Measurements from ENCODE around the gene MARCHF5. TPM values are rescaled to one million over a fixed set of nuclear protein-coding genes. Genes with fewer than 3 reads are reported as not detected.
"Not testable (repeated sequence)": the region's sequence is repeated elsewhere in the genome, so short reads cannot be mapped to it uniquely, and the experiment has no call there.

Gene MARCHF5
- total RNA-seq, 1 donor from 2014 or later, result 7.6 TPM

DNA sequence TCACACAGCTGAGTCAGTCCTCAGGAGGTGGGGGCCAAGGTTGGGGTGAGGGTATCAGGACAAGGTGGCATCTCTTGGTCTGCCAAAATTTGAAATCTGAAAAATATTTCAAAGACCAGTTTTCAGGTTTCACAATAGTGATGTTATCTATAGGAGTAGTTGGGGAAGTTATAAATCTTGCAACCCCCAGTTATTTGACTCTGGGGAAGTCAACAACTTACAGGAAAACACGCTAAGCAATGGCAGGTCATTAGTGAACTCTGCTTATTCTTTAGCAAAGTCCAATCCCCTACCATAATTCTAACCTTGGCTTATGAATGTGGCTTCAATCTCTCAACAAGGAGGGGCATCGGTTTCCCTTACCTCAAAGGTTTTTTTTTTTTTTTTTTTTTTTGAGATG is 94.9 kb downstream of the MARCHF5 start:
- no peak for TF ChIP-seq CTCF (conservative IDR thresholded peaks at IDR 0.05; ENCODE audit: low read depth, low read length)
- no peak overlapping the region for H3K4me3 ChIP-seq (ENCODE audit: low read depth, low read length)
- no peak for DNase-seq (ENCODE audit: low read depth)

- H3K4me3 ChIP-seq (ENCODE audit: low read depth, low read length), result no peak overlapping the region
- TF ChIP-seq CTCF (conservative IDR thresholded peaks at IDR 0.05; ENCODE audit: low read depth, low read length), result no peak
- no peak for DNase-seq (ENCODE audit: low read depth)
Observed at GRCh38 chr10:92387289-92387940, 96.4 kb downstream of the MARCHF5 start.

GRCh38 chr10:92393173-92393572 is 102.2 kb downstream of the MARCHF5 start:
- H3K4me3 ChIP-seq (ENCODE audit: low read depth, low read length); DNase-seq (ENCODE audit: low read depth): not testable (repeated sequence)

- no peak overlapping the region for H3K4me3 ChIP-seq (ENCODE audit: low read depth, low read length)
- no peak for DNase-seq (ENCODE audit: low read depth)
- TF ChIP-seq CTCF (conservative IDR thresholded peaks at IDR 0.05; ENCODE audit: low read depth, low read length), result no peak
Observed at GRCh38 chr10:92395271-92395670, 104.3 kb downstream of the MARCHF5 start.

- DNase-seq (ENCODE audit: low read depth), result not testable (repeated sequence)
Observed at GRCh38 chr10:92402234-92402633, 111.3 kb downstream of the MARCHF5 start.

More at GRCh38 chr10:92402234-92402633, 111.3 kb downstream of the MARCHF5 start:
- H3K4me3 ChIP-seq (ENCODE audit: low read depth, low read length), result not testable (repeated sequence)

Other genes starting within 250 kb of the MARCHF5 start
- gene CPEB3, start 89 bp upstream of the MARCHF5 start, total RNA-seq, result 0.52 and 0.58 TPM in 2 replicates

Data from epithelial cell of proximal tubule (primary cell).